IPS DF 4.7 (cell line): ENCODE measurements around the gene ZNF555.

Experiments used
- DNase-seq: peaks from one replicate; pipeline ENCODE4 v3.0.0-alpha.2; 2013; ENCODE audit warnings: low spot score; ENCODE audit errors: extremely low read depth

The ZNF555 gene

GRCh38 chr19:2824129-2824528 lies 17.1 kb upstream of the ZNF555 start:
- no peak for DNase-seq

- DNase-seq, result no peak
These were observed 14.3 kb upstream of the ZNF555 start for GRCh38 chr19:2827022-2827421.

DNA sequence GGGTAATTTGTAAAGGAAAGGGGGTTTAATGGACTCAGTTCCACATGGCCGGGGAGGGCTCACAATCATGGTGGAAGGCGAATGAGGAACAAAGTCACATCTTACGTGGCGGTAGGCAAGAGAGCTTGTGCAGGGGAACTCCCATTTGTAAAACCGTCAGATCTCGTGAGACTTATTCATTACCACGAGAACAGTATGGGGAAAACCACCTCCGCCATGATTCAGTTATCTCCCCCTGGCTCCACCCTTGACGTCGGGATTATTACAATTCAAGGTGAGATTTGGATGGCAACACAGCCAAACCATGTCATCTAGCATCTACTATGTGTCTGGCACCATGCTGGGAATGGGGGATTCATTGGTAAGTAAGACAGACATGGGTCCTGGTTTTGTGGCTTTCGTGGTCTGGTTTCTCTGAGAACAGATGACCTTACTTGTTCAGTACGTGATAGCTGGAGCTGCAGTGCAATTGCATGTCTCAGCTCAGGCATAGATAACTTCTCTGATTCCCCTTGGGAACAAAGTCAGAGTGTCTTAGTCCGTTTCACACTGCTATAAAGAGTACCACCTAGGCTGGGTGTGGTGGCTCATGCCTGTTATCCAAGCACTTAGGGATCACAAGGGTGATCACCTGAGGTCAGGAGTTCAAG lies 13.3 kb upstream of the ZNF555 start:
- no peak for DNase-seq

- DNase-seq, result no peak
These were observed 6.9 kb upstream of the ZNF555 start for GRCh38 chr19:2834294-2834871.

- DNase-seq, result no peak
These were observed 3.8 kb upstream of the ZNF555 start for GRCh38 chr19:2837430-2837829.

- no peak for DNase-seq
These were observed 740 bp downstream of the ZNF555 start for GRCh38 chr19:2841855-2842574.

DNA sequence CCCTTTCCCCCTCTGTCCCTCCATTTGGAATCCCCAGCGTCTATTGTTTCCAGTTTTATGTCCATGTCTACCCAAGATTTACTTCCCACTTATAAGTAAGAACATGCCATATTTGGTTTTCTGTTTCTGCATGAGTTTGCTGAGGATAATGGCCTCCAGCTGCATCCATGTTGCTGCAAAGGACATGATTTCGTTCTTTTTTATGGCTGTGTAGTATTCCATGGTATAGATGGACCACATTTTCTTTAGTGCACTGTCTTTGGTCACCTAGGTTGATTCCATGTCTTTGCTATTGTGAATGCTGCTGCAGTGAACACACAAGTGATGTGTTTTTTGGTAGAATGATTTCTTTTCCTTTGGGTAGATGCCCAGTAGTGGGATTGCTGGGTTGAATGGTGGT lies 3.8 kb downstream of the ZNF555 start:
- no peak for DNase-seq

- no peak for DNase-seq
These were observed 5.1 kb downstream of the ZNF555 start for GRCh38 chr19:2846180-2846894.

- DNase-seq, result no peak
These were observed 6.2 kb downstream of the ZNF555 start for GRCh38 chr19:2847507-2847906.

DNA sequence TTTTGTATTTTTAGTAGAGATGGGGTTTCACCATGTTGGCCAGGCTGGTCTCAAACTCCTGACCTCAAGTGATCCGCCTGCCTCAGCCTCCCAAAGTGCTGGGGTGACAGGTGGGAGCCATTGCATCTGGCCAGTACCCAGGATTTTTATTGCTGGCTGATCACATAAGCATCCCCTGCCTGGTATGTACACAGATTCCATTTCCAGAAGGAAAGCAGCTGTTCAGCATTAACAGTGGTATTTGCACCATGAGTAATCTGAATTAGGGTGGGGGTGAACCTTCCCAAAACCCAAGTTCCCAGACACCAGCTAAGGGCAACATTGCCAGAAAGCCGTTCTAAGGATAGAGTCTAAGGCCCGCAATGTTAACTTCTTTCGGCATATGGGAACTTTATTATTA lies 7.3 kb downstream of the ZNF555 start:
- DNase-seq, result no peak

DNA sequence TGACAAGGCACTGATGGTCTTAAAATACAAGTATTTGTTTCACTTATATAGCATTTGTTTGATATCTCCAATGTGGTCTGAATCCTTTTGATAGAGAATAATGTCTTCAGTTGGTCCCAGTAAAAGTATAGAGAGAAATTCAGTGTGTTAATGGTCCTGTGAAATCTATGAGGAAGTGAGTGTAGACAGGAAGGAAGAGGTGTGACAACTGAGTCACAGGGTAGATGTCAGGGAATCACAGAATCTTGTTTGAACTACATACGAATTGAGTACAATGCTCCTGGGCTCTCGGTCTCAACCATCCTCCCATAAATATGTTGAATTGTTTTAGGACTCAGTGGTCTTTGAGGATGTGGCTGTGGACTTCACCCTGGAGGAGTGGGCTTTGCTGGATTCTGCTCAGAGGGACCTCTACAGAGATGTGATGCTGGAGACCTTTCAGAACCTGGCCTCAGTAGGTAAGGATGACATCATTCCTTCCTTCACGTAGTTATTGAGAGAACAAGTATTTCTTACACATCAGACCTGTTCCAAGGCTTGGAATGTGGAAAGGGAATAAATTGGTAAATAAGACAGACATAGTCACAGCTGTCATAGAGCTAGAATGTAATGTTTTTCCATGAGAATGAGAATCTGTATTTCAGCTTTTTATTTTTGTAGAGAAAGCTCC lies 9.1 kb downstream of the ZNF555 start:
- no peak for DNase-seq

- no peak for DNase-seq
These were observed 11.3 kb downstream of the ZNF555 start for GRCh38 chr19:2852598-2852997.

- no peak for DNase-seq
These were observed 11.8 kb downstream of the ZNF555 start for GRCh38 chr19:2853015-2853606.

DNA sequence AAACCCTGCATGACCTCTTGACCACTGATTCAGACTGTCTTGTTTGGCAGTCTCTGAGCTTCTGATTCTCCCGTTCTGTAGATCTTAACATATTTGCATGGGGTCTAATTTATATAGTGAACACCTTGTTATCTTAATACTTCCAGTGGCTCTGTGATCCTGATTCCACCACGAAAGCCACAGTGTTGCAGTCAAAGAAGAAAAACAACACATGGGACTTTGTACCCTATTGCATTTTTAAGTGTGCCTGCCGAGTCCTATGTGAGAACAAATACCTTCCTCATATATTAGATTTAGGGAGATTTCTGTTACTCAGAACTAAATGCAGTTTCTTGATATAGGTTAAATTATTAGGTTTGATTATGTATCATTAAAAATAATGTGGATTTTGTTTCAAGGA lies 13.6 kb downstream of the ZNF555 start:
- DNase-seq, result no peak

DNA sequence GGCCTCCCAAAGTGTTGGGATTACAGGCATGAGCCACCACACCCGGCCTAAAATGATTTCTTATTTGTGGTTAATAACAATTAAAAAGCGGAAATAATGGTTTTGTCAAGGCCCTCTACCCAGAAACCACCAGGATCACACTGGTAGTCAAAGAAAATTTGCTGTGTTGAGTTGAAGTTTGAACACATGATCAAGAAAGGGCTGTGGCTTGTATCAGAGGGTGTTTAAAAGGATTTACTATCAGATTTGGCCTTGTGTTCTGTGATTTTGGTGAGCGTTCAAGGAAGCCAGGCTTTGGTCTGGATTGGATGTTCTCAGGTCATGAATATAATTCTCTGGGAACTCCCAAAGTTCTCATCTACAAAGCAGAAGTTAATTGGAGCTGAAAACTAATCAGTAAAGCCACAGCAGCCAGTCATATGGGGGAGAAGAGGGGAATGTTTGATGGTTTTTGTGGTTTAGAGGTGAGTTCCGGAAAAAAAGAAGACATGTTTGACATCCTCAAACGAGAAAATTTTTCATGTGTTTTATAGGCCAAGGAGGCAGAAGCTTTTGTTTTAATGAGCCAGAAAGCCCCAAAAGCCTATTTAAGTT lies 15.3 kb downstream of the ZNF555 start:
- DNase-seq, result no peak

- no peak for DNase-seq
These were observed 17.6 kb downstream of the ZNF555 start for GRCh38 chr19:2858864-2859263.

DNA sequence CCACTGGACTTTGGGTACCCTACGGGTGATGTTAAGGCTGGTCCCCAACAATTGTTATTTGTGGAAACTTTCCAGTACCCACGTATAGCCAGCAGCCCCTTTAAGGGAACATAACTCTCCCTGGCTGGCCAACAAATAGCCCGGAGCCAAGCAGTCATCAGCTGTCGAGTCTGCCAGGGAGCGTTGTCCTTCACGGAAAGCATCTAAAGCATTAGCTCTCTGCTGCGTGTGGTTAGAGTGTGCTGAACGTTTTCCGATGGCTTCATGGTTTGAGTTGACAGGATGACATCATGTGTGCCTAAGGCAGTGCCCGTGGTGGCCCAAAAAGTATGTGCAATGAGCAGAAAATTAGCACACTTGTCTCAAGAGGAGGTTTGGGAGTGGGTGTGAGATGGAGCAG lies 22.5 kb downstream of the ZNF555 start:
- no peak for DNase-seq

DNA sequence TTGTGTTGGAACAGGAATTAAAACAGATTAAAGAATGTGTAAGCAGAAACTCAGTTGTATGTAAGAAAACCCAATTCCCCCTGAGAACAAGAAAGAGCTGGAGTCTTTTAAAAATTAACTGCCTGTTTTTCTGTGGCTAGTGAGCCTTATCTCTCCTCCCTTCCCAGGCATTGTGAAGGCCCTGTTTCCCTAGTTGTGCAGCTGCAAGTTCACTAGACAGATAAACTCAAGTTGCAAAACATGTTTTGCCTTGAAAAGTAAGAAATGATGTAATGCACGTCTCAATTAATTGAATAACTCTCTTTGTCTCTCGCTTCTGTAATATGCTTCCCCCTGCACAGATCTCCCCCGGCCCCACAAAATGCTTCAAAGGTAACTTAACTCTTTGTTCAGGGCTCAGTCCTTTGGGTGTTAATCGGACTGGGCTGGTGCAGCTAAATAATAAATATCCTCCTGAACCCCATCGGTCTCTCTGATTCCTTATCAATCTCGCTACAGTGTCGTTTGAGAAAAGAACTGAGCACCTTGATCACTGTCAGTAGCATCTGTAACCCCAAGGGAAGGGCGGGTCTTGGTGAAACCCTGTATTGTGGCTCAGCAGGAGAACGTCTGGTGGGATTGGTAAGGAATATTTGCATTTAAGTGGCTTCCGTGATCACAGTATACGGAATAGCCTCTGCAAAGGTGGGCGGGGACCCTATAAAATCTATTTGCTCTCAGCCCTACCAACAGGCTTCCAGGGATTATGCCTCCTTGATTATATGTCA lies 24.2 kb downstream of the ZNF555 start:
- DNase-seq, result no peak

DNA sequence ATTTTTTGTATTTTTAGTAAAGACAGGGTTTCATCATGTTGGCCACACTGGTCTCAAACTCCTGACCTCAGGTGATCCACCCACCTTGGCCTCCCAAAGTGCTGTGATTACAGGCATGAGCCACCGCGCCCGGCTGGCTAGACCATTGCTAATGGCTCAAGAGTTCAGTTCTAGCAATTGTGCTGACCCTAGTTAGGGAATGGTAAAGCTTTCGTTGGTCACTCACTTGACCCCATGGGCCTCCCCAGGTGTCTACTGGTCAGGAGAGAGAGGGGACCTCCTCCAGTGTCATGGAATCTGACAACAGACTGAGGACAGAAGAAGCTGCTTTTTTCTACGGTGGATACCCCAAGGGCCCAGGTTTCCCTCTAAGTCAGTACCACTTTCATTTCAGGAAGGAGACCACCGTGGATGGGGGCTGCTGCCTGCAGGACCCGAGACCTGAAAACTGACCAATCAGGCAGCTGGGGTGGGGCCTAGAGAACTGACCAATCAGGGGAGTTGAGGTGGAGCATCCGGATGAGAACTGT lies 25.3 kb downstream of the ZNF555 start:
- DNase-seq, result no peak
